HepG2 (cell line): ENCODE results near the gene KRTAP2-3. TPM values are rescaled to one million over a fixed set of nuclear protein-coding genes. Genes with fewer than 3 reads are reported as not detected.
"Not testable (repeated sequence)": the region's sequence is repeated elsewhere in the genome, so short reads cannot be mapped to it uniquely, and the experiment has no call there.

Source experiments
- ATAC-seq: fragments of 200-7000 bp; cut with Tn5 transposase; 3 replicates; pipeline ENCODE4 v1.9.1; 2020; ENCODE audit warnings: mild to moderate bottlenecking, moderate library complexity
- BruUV-seq: library from RNA; stranded (reverse); fragments of 400-500 nt; replicated peaks from 2 replicates; lab custom pipeline; 2021; lab: Mats Ljungman, UMichigan
- CTCF ChIA-PET: fragments of 300-600 bp; formaldehyde crosslinking; extraction: SDS; loops from one replicate; lab custom pipeline; 2021; ENCODE audit warnings: low total read pairs, inconsistent platforms, low intra/inter-chr PET ratio; lab: Yijun Ruan, JAX
- POLR2A ChIA-PET: fragments of 350-600 bp; sonication (Branson Sonifier 250); formaldehyde crosslinking; loops from one replicate; lab custom pipeline; 2020; ENCODE audit warnings: antibody characterized with exemption, inconsistent platforms; lab: Yijun Ruan, JAX
- DNase-seq: peaks from one replicate; pipeline ENCODE4 v3.0.0-alpha.2; 2015; ENCODE audit warnings: low spot score
- FAIRE-seq: peaks from 3 replicates; lab custom pipeline; 2011; peaks lifted over from hg19 to GRCh38; lab: Jason Lieb, UNC
- H2AFZ ChIP-seq: one replicate; pipeline ENCODE4 v1.6.1; 2011; ENCODE audit warnings: low read length, inconsistent platforms
- H3K27ac ChIP-seq: fragments of 300-600 bp; 3 replicates; pipeline ENCODE4 v1.8.0; 2011; ENCODE audit warnings: mixed run types, mild to moderate bottlenecking, mixed read lengths, low read length, inconsistent platforms; ENCODE audit not compliant: insufficient read depth; ENCODE audit errors: extremely low read length
- H3K27me3 ChIP-seq, 2 experiments: fragments of 200-600 bp in 1 of 2; 2 replicates in 1 of 2; 3 replicates in 1 of 2; pipeline versions ENCODE4 v1.6.0 to v1.8.0; 2011; ENCODE audit warnings: low read length in 2 of 2, mild to moderate bottlenecking in 2 of 2, moderate library complexity in 2 of 2, inconsistent platforms in 1 of 2; ENCODE audit not compliant: insufficient read depth in 2 of 2, control insufficient read depth in 1 of 2
- H3K36me3 ChIP-seq, 2 experiments: fragments of 200-600 bp in 1 of 2; replicated peaks in 1 of 2; 2 replicates in 1 of 2; 3 replicates in 1 of 2; pipeline versions ENCODE4 v1.5.1 to v1.8.0; 2011; ENCODE audit warnings: low read length in 2 of 2, inconsistent platforms in 1 of 2; ENCODE audit not compliant: insufficient read depth in 2 of 2, control insufficient read depth in 1 of 2
- H3K4me1 ChIP-seq: 2 replicates; pipeline ENCODE4 v1.5.1; 2012; ENCODE audit warnings: low read length, inconsistent platforms; ENCODE audit not compliant: insufficient read depth
- H3K4me2 ChIP-seq: 2 replicates; pipeline ENCODE4 v1.6.0; 2011; ENCODE audit warnings: low read depth, low read length, inconsistent platforms
- H3K4me3 ChIP-seq, 3 experiments: fragments of 200-600 bp in 1 of 3; sonication (generic), shearing (Covaris generic) in 1 of 3; replicated peaks in 1 of 3; 2 replicates each; pipeline ENCODE4 v1.5.1; 2011 to 2016; ENCODE audit warnings: low read length in 3 of 3, inconsistent platforms in 2 of 3, low read depth in 2 of 3, mild to moderate bottlenecking in 2 of 3, control low read depth in 1 of 3, mixed read lengths in 1 of 3; ENCODE audit not compliant: insufficient read depth in 1 of 3
- H3K79me2 ChIP-seq: one replicate; pipeline ENCODE4 v1.6.1; 2011; ENCODE audit warnings: low read length, inconsistent platforms; ENCODE audit not compliant: insufficient read depth
- H3K9ac ChIP-seq: 2 replicates; pipeline ENCODE4 v1.6.0; 2011; ENCODE audit warnings: mild to moderate bottlenecking, low read depth, low read length, inconsistent platforms; ENCODE audit not compliant: insufficient read depth
- H3K9me3 ChIP-seq: 2 replicates; pipeline ENCODE4 v1.5.1; 2012; ENCODE audit warnings: mild to moderate bottlenecking, low read length
- H4K20me1 ChIP-seq: 2 replicates; pipeline ENCODE4 v1.6.0; 2011; ENCODE audit warnings: inconsistent platforms, mild to moderate bottlenecking, low read length, moderate library complexity; ENCODE audit not compliant: insufficient read depth
- MAFF ChIP-seq: IDR thresholded peaks from 2 replicates; pipeline ENCODE4 v1.6.1; 2011; ENCODE audit warnings: low read depth, low read length, improper control_type of control experiment
- MAFK ChIP-seq, 2 experiments: IDR thresholded peaks in 1 of 2; conservative IDR thresholded peaks in 1 of 2; 2 replicates each; pipeline ENCODE4 v1.6.1; 2011; ENCODE audit warnings: improper control_type of control experiment in 2 of 2, low read length in 2 of 2
- ZNF576 ChIP-seq: sonication (generic); formaldehyde crosslinking; IDR thresholded peaks from 2 replicates; pipeline ENCODE4 v1.4.0; 2020; ENCODE audit warnings: mild to moderate bottlenecking, missing genetic modification reagents
- WGBS: methylation state at CpG from one replicate; pipeline ENCODE4 v1.1.6; 2017; ENCODE audit warnings: low lambda C conversion rate; 5-methylcytosine and 5-hydroxymethylcytosine counted together
- in situ Hi-C: cut with HindIII; loops from 2 replicates; pipeline ENCODE4 v1.10.0; 2017; ENCODE audit warnings: low pct_unique_long_range_greater_than_20kb; ENCODE audit not compliant: extremely low pct_ligation_motif_present
- intact Hi-C: fragments of 100-400 bp; cut with micrococcal nuclease; formaldehyde crosslinking; loops from one replicate; pipeline ENCODE4 v1.10.0; 2022; ENCODE audit not compliant: unreplicated experiment
- polyA plus RNA-seq, 8 experiments: library from polyadenylated mRNA; depleted of rRNA in 3 of 8; stranded (reverse) in 7 of 8; unstranded in 1 of 8; fragments of >200 nt; fragmentation: Illumina TruSeq in 4 of 8; extraction: Trizol in 4 of 8; gene quantifications; 2 replicates each; pipeline versions ENCODE4 v1.2.1 to v1.2.3, GENCODE V29; 2011 to 2016; ENCODE audit warnings: low read depth in 4 of 8, missing spikeins in 1 of 8, mixed read lengths in 1 of 8; ENCODE audit not compliant: insufficient read depth in 1 of 8
- total RNA-seq, 5 experiments: library from RNA; depleted of rRNA; stranded (reverse); fragments of >200 nt; fragmentation: Illumina TruSeq; extraction: Trizol; gene quantifications; 2 replicates each; pipeline ENCODE4 v1.2.3, GENCODE V29; 2016; ENCODE audit warnings: low read depth in 1 of 5

The KRTAP2-3 gene
- total and polyA plus RNA-seq, 2 of the 13 experiments (the other 11 are each of a cell fraction or from before 2014, with no cell fraction given) = 0.25 TPM; not detected in 1

- H3K9me3 ChIP-seq, H3K9ac ChIP-seq, in situ Hi-C loops, H3K4me2 ChIP-seq, H3K27me3 ChIP-seq, H2AFZ ChIP-seq, H3K4me1 ChIP-seq, H3K79me2 ChIP-seq, POLR2A ChIA-PET, FAIRE-seq, ATAC-seq, H3K4me3 ChIP-seq, intact Hi-C loops, CTCF ChIA-PET, H3K27ac ChIP-seq, BruUV-seq, DNase-seq, H3K36me3 ChIP-seq, H4K20me1 ChIP-seq: not testable (repeated sequence)
- 12% methylated on average over 2 of the region's 2 CpGs for WGBS
These were observed 23.5 kb upstream of the KRTAP2-3 start for GRCh38 chr17:41083427-41083826.

- in situ Hi-C loops = no loop called here
- Histone ChIP-seq H3K9ac (no peak overlapping the region), H2AFZ (no peak overlapping the region), H3K4me1 (no peaks in the 10 kb centered on the region), H3K9me3 (no peaks in the 10 kb centered on the region), H3K27ac (no peak overlapping the region), H3K27me3 (no peaks in the 10 kb centered on the region; a peak in 2 of 5 replicates), H4K20me1 (no peaks in the 10 kb centered on the region), H3K4me2 (no peak overlapping the region), H3K4me3 (no peak overlapping the region), H3K36me3 (no peaks in the 10 kb centered on the region), H3K79me2 (no peaks in the 10 kb centered on the region)
- TF ChIP-seq MAFF = 0 out of 2 replicates have a peak, but pooled peaks have one; percentile 50
- peak; percentile 24 to 60; a peak in 3 of 4 replicates for TF ChIP-seq MAFK (conservative IDR thresholded peaks at IDR 0.05 in 1 of 2, IDR thresholded peaks at IDR 0.05 in 1 of 2; ENCODE audit: low read length in 2 of 2)
- TF ChIP-seq ZNF576 (CRISPR knock-in tag) = no peak
- ChIA-PET POLR2A (no interaction called here), CTCF (no interaction called here)
- WGBS = 2% methylated on average over 4 of the region's 4 CpGs
- no peak for DNase-seq
- FAIRE-seq = no peak
- no peak for ATAC-seq
- BruUV-seq = no TSS peak
- intact Hi-C loops = no loop called here
These were observed 22.7 kb upstream of the KRTAP2-3 start for GRCh38 chr17:41082626-41083025.
